Limb (tissue), 2 donors: ENCODE measurements around the gene TMEM245.
"Not testable (repeated sequence)": the region's sequence is repeated elsewhere in the genome, so short reads cannot be mapped to it uniquely, and the experiment has no call there.

Experiments used
- DNase-seq, 2 donors: peaks; one replicate each; pipeline ENCODE4 v3.0.0-alpha.2; 2016; ENCODE audit errors: extremely low spot score in 2 of 2

Gene TMEM245

DNA sequence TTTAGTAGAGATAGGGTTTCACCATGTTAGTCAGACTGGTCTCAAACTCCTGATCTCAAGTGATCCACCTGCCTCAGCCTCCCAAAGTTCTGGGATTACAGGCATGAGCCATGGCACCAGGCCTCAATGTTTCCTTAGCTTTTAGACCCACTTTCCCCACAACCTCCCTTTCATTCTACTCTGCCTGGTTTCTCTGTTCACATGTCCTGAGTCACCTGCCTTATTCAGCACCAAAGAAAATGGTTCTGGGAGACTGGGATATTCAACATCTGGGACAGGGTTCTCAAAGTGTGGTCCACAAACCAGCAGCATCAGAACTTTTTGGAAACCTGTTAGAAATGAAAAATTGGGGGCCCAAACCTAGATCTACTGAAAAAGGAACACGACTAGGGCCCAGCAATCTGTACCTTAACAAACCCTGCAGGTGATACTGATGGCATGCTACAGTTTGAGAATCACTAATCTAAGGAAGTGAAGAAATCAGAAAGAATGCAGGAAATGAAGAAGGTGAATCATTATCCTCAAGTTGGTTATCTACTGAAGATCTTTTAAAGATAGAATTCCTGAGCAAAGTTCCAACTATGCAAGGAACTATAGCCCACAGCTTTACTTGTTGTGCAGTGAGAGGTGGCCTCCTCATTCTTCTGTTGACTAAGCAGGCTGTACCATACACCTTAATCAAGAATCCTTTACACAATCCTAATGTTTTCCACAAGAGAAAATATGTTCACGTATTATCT is 54.6 kb downstream of the TMEM245 start:
- DNase-seq = no peak

DNA sequence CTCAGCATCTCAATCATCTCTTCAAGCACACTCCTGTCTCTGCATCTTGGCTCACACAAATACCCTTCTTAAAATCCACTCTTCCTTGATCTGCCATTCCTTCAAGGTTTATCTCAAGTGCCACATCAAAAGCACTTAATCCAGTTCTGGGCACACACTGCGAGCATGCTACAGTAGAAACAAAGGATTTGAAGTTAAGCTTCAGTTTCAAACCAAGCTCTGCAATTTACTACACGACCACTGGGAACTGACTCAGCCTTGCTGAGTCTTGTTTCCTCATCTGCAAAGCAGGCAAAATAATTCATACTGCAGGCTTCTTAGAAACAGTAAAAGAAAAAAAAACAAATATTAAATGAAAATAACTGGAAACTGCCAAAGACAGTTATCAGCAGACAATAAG is 56.0 kb downstream of the TMEM245 start:
- no peak for DNase-seq

DNA sequence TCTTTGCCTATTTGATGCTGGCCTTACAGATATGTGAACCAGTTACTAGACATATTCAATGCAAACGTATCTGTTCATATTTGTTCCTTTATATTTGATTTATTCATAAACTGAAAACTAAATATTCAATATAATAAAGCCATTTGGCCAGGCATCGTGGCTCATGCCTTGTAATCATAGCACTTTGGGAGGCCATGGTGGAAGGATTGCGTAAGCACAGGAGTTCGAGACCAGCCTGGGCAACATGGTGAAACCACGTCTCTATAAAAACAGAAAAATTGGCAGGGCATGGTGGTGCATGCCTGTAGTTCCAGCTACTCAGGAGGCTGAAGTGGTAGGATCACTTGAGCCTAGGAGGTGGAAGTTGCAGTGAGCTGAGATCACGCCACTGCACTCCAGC is 57.2 kb downstream of the TMEM245 start:
- no peak for DNase-seq

DNA sequence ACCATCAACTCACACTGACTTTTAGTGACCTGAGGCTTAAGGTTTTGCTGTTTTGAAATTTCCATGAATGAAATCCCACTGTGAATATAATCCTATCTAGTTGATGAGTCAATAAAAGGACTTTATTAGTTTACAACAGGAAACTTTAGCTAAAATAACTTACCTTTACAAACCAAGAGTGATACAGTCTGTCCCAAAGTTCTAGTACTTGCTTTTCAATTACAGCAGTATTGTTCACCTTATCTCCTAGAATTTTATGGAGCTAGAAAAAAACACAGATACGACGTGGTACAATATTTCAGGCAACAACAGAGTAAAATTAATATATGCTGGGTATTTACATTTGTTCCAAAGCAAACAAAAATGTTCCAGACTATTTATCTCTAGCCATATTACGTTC is 59.6 kb downstream of the TMEM245 start:
- no peak for DNase-seq

DNA sequence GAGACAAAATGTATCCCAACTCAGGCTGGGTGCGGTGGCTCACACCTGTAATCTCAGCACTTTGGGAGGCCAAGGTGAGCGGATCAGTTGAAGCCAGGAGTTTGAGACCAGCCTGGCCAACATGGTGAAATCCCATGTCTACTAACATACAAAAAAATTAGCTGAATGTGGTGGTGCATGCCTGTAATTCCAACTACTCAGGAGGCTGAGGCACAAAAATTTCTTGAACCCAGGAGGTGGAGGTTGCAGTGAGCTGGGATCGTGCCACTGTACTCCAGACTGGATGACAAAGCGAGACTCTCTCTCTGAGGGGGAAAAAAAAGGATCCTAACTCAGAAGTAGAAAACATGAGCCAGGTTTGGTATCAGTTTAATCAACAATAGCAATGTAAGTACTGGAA is 66.6 kb downstream of the TMEM245 start:
- not testable (repeated sequence) for DNase-seq

DNA sequence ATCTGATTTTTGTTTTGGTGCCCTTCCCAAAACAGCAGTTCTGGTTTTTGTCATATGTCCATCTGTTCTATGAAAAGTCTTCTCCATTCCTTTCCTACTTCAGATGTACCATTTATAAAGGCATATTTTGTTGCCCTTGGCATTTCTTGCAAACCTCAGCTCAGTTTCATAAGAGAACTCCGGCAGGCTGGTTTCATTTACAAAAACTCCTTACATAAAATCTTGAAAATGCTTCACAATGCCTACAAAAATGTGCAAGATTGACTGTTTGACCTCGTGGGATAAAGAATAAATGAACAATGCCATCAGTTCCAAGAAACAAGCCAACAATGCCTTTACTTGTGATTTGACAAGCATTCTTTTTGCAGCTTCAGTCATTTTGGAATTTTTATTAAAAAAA is 67.3 kb downstream of the TMEM245 start:
- no peak for DNase-seq

DNA sequence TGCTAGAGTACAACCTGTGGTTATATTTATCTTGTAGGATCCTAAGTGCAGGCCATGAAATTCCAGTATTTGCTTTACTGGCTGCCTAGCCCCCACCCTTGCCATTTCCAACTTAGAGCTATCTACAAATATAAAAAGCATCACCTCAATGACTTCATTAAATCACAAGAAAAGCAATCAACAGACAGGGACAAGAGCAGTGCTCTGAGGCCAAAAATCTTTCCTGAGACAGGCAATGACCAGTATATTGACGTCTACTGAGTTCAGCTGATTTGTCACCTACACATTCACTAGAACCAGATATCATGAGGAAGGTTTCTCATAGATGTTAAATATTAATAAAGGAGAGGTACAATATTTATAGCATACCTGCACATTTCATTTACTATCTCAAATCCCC is 68.0 kb downstream of the TMEM245 start:
- DNase-seq = no peak

DNA sequence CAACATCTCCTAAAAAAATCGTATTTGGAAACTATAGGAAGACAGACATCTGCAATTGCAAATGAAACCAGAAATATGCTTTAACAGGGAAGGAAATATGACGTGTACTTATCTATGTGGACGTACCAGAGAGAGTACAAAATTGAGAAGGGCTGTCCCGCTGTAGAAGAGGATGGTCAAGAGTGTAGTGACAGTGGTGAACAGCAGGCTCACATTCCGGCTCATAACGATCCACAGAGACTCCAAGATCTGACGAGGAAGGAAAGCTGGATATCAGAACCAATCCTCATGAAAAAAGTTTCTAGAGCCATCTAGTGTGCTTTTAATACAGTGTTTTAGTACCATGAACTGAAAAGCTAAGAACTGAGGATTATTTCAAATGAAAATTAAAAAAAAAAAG is 69.3 kb downstream of the TMEM245 start:
- no peak for DNase-seq

DNA sequence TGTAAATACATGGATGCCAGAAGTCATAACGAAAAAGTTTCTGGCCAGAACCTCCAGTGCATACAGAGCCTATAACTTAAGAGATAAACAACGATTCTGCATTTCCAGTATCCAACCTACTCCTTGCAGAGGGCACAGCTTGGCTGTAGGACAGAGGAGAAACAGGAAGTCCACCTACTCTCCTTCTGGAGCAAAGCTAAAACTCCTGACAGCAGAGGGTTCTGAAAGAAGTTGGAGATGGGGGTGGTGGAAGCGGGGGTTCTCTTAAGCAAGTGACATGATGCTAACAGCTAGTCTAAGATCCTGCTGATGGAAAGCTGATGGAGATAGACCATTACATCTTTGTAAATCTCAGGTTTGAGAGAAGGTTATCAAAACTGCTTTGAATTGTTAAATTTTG is 70.9 kb downstream of the TMEM245 start:
- no peak for DNase-seq

DNA sequence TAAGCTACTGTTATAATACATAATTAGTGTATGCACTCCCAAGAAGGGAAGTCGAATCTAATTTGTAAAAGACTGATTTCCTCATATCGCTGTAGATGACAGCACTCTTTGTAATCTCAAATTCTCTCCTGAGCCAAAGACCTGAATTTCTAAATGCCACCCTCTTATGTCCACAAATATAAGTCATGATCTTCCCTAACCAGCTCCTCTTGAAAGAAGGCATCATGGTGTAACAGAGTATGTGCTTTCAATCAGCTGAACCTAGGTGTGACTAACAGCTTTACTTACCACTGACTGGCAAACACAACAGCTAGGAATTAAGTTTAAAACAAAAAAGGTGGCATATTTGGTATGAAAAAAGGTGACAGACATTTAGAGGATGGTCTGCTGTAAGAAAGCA is 72.5 kb downstream of the TMEM245 start:
- DNase-seq = no peak

DNA sequence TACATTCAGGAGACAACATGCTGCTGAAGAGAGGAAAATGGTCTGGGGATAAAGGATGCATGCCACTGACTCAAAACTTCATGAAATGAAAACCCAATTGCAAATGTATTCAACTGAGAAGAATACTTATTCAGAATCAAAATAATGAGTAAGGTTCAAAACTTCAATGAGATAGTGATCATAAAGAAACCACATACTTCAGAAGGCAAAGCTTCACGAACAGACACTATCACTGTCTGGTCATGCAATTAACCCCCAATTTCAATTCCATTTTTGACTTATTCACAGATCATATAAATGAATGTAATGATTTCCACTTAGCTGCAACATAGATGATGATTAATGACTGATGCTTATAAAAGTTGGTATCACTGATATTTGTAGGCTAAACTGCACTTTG is 73.4 kb downstream of the TMEM245 start:
- no peak for DNase-seq

DNA sequence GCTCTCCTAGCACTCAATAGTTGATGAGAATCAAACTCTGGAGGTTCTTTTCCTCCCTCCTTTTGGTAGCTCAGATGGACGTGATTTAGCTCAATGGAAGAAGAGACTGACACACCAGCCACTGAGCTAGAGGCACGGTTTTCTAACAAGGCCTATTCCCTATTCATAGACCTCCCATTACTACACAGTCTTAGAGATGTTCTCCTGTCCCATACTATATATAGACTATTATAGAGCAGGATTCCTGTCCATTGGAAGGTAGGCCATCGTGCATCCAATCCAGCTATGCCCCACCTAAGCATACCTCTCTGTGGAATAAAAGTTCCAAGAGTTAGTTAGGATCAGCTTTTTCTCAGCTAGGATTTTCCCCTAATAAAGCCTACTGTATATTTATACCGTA is 76.2 kb downstream of the TMEM245 start:
- no peak for DNase-seq

DNA sequence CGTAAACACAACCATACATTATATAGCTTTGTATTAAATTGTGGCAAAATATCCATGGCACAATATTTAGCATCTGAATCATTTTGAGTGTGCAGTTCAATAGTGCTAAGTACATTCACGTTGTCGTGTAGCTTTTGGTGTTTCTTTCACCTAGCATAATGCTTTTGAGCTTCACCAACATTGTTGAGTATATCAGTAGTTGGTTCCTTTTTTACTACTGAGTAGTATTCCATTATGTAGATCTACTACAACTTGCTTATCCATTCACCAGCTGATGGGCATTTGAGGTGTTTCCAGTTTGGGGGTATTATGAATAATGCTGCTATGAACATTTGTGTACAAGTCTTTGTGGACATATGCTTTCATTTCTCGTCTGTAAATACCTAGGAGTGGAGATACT is 79.2 kb downstream of the TMEM245 start:
- DNase-seq = no peak

DNA sequence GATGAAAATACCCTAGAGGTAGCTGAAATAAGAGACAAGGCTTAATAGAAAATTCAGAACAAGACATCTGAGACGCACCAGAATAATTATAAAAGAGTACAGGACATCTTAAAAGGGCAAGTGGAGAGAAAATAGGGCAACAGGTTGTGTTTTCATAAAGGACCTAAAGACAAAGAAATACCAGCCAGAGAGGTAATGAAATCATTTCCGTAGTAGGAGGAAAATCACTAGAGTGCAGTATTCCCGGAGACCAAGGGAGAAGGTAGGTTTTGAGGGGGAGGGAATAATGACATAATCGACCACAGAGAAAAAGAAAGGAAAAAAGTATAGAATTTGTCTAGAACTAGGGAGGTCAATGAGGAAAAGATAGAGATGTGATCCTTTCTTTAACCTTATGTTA is 80.2 kb downstream of the TMEM245 start:
- no peak for DNase-seq

DNA sequence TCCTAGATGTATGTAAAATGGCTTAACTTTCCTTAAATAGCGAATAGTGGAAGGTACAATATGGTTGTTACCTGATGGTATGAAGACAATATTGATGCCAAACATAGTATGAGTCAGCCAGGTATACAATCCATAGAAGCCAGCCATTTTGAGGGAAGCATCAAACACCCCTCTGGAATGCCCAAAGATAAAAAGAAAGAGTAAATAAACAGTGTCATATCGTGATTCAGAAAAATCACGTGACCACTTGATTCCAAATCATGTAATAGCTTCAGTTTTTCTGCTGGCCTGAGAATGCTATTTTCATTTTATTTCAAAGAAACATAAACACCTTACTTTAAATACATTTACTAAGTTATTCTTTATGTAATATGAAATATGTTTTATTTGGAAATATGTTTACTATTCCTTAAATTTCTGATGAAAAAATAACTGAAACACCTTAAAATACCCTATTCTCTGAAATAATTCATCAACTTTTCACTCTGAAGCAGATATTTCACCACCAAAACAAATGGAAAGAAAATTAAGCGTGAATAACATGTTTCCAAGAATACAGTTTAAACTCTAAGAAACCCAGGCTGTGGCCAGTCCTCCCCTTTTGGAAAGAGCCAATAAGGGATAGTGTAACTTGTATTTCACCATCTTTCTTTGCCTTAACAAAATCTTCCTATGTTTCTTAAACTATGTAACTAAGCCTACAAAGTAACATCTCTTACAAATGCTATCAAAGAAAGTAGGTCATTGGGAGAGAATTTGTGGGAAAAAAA is 81.6 kb downstream of the TMEM245 start:
- no peak for DNase-seq

DNA sequence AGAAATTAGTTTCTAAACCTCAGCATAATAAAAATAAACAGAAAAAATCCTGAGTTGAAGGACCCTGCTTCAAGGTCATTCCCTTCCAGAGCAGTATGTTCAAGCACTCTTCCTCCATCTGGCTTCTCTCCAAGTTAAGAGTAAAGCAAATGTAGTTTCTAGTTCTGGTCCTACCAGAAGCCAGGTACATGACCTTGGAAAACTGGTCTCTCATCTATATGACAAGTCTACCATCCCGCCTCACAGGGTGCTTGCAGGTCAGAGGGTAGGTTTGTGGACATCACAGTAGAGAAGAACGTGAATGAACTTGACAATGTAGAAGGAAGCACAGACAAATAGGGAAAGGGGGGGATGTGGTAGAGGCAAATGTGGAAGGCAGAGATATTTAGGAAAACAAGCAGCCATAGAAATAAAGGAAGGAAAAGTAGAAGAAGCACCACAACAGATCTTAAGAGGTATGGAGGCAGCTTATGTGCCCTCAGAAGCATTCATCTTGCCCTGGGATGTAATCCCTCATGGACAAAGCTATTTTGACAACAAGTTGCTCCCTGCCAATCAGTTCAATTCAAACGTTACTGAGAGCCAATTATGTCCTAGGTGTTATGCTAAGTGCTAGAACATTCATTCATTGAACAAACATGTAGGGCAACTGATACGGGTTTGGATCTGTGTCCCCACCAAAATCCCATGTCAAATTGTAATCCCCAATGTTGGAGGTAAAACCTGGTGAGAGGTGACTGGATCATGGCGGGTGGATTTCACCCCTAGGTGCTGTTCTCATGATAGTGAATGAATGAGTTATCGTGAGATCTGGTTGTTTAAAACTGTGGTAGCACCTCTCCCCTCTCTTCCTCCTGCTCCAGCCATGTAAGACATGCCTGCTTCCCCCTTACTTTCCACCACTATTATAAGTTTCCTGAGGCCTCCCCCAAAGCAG is 82.7 kb downstream of the TMEM245 start:
- no peak for DNase-seq

DNA sequence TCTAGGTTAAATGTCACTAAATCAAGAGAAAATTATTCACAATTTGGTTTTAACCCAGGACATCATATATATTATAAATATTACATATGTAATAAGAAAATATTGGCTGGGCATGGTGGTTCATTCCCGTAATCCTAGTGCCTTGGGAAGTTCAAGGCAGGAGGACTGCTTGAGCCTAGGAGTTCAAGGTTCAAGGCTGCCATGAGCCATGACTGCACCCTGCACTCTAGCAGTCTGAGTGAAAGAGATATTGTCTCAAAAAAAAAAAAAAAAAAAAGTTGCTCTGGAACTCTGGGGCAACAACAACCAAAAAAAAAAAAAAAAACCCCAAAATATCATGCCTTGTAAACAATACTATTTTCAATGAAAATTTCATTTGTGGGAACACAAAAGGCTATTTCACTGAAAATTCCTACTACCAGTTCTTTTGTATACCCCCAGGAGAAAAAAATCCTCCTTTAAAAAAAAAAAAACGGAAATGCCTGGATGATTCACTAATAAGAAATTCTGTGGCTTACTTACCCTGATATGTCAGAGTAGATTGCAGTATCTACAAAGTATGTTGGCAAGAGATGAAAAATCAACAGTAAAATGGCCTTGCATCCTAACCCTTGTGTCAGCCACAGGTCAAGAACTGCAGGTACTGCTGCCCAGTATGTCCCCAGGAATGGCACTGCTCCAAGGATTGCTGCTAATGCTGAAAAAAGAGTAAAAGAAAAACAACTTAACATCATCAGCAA is 83.9 kb downstream of the TMEM245 start:
- DNase-seq = no peak

DNA sequence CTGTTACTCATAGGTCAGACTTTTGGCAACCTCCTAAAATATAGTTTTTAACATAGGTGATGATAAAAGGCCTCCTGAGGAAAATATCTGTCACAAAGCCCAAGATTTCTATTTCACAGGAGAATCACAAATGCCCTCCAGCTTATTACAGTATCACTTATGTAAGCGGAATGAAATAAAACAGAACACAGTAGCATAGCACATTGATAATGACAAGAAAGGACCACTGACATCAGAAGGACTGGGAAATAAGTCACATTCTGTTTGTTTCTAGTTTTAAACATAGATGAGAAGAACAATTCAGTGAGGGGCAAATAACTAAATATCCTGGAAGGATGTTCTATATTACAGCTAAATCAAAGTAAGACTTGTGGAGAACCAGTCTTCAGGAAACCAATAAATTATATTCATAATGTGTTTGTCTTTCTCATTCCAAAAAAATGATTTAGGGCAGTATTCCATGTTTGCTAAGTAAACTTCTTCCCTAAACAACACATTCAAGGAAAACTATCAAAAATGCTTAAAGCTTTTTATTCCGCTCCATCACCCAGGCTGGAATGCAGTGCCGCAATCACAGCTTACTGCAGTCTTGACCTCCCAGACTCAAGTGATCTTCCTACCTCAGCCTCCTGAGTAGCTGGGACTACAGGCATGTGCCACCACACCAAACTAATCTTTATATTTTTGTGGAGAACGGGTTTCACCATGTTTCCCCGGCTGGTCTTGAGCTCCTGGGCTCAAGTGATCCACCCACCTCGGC is 85.6 kb downstream of the TMEM245 start:
- no peak for DNase-seq

DNA sequence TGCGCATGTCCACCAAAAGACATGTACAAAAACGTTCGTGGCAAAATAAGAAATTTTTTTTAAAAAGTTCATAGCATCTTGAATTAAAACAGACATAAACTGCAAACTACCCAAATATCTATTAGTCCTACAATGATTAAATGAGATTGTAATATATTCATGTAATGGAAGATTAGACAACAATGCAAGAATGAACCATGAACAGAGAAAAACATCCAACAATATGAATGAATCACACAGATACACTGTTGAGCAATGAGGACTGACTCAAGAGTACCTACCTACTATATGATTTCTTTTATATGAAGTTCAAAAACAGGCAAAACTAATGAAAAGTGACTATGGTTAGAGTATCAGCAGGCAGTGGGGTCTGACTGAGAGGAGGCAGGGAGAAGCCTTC is 88.5 kb downstream of the TMEM245 start:
- no peak for DNase-seq

DNA sequence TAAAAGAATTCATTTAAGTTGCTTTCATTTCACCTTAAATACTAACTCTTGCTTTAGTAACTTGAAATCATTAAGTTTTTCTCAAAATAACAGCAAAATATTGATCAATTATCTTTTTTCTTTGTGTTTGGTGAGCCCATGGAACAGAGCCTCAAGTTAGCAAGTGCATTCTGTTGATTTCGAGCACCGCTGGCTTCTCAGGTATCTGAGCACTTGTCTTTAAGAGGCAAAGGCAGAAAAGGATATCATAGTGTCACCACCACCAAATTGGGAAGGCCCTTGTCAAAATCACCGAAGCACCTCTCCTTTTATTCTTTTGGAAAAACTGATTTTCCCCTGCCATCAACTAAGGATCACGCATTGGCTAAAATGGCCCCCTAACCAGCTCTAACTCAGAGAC is 89.3 kb downstream of the TMEM245 start:
- DNase-seq = no peak

DNA sequence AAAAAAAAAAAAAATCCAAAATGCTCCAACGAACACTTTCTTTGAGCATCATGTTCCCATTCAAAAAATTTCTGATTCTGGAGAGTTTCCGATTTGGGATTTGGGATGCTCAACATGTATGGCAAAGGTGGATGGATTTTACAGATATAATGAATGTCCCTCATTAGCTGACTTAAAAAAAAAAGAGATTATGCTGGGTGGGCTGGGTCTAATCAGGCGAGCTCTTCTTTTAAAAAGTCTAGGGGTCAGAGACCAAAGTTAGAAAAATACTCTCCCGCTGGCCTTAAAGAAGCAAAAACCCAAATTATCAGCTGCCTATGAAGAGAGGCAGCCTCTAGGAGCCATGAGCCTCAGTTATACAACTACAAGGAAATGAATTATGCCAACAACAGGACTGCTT is 91.3 kb downstream of the TMEM245 start:
- DNase-seq = no peak
